ENCODE measurements around the gene PPP1R14D. TPM values are rescaled to one million over a fixed set of nuclear protein-coding genes. Genes with fewer than 3 reads are reported as not detected.

PPP1R14D gene
- total RNA-seq, result not detected

- Histone ChIP-seq H3K4me1 (peaks cover 11% of the 10 kb centered on the region), H3K4me3 (no peak within 1 kb of the TSS), H3K36me3 (replicated peaks in 1 of 2; ENCODE audit: insufficient read depth in 1 of 2, low read depth in 2 of 2) (no peaks in the 10 kb centered on the region), H3K9me3 (no peaks in the 10 kb centered on the region), H3K27ac (no peak within 1 kb of the TSS), H3K27me3 (no peaks in the 10 kb centered on the region)
- intact Hi-C loops (cut with DNase I), result no loop called here
- WGBS, 2 donors, result 79 to 88% methylated on average over 3 of the region's 6 CpGs
- TF ChIP-seq POLR2A (IDR thresholded peaks at IDR 0.05), result no peak
- TF ChIP-seq CTCF (IDR thresholded peaks at IDR 0.05), result no peak
- no peak for DNase-seq
- ATAC-seq, result no peak
Observed at GRCh38 chr15:40828447-40829036, at the start of gene PPP1R14D. Gene PPP1R14D (minus strand): TSS chr15:40828708. CDS start chr15:40828641, 67 bp downstream.

GRCh38 chr15:40877694-40878093 lies 49.2 kb upstream of the PPP1R14D start:
- intact Hi-C loops (cut with DNase I), result no loop called here
- DNase-seq, result no peak

GRCh38 chr15:40875991-40876730 lies 47.7 kb upstream of the PPP1R14D start:
- H3K27ac ChIP-seq, result no peak overlapping the region
- no peak for ATAC-seq
- no peaks in the 10 kb centered on the region for H3K36me3 ChIP-seq (replicated peaks in 1 of 2; ENCODE audit: insufficient read depth in 1 of 2, low read depth in 2 of 2)
- TF ChIP-seq CTCF (IDR thresholded peaks at IDR 0.05) (no peak), POLR2A (IDR thresholded peaks at IDR 0.05) (no peak)
- DNase-seq, result no peak
- intact Hi-C loops (cut with DNase I), result no loop called here
- WGBS, 2 donors, result 88 to 91% methylated on average over 6 of the region's 6 CpGs
- no peaks in the 10 kb centered on the region for H3K27me3 ChIP-seq
- H3K9me3 ChIP-seq, result no peaks in the 10 kb centered on the region
- H3K4me1 ChIP-seq, result peaks cover 35% of the 10 kb centered on the region
- H3K4me3 ChIP-seq, result no peak overlapping the region

More at GRCh38 chr15:40877694-40878093, 49.2 kb upstream of the PPP1R14D start:
- WGBS, 2 donors, result 37 to 41% methylated on average over 2 of the region's 2 CpGs
- no peaks in the 10 kb centered on the region for H3K9me3 ChIP-seq
- H3K4me1 ChIP-seq, result peaks cover 21% of the 10 kb centered on the region
- no peak overlapping the region for H3K4me3 ChIP-seq
- H3K36me3 ChIP-seq (replicated peaks in 1 of 2; ENCODE audit: insufficient read depth in 1 of 2, low read depth in 2 of 2), result no peaks in the 10 kb centered on the region
- ATAC-seq, result no peak
- no peak overlapping the region for H3K27ac ChIP-seq
- H3K27me3 ChIP-seq, result no peaks in the 10 kb centered on the region
- no peak for TF ChIP-seq POLR2A (IDR thresholded peaks at IDR 0.05)
- no peak for TF ChIP-seq CTCF (IDR thresholded peaks at IDR 0.05)

GRCh38 chr15:40873694-40874561 lies 45.4 kb upstream of the PPP1R14D start, which contains the start of gene RHOV:
Gene RHOV (minus strand): TSS chr15:40874234. CDS start chr15:40874139, 95 bp downstream.
- intact Hi-C loops (cut with DNase I), result no loop called here
- DNase-seq, result peak; percentile 88 to 93 (median 92)
- TF ChIP-seq CTCF (IDR thresholded peaks at IDR 0.05), result peak; percentile 19 to 67 (median 60)
- TF ChIP-seq POLR2A (IDR thresholded peaks at IDR 0.05), result peak; percentile 58 to 68 (median 66)
- H3K4me3 ChIP-seq, result peak within 1 kb of the TSS; percentile 26 to 40
- no peaks in the 10 kb centered on the region for H3K36me3 ChIP-seq (replicated peaks in 1 of 2; ENCODE audit: insufficient read depth in 1 of 2, low read depth in 2 of 2)
- H3K27me3 ChIP-seq, result no peaks in the 10 kb centered on the region
- no peaks in the 10 kb centered on the region for H3K9me3 ChIP-seq
- peak; percentile 68 for ATAC-seq
- 0 to 1% methylated on average over 13 to 55 of the region's 74 CpGs for WGBS, 2 donors
- peak within 1 kb of the TSS; percentile 95 to 100 (median 97) for H3K27ac ChIP-seq
- H3K4me1 ChIP-seq, result peaks cover 53% of the 10 kb centered on the region
